Fibroblast of villous mesenchyme (primary cell): ENCODE results near the gene ADGB. TPM values are rescaled to one million over a fixed set of nuclear protein-coding genes. Genes with fewer than 3 reads are reported as not detected.
"Not testable (repeated sequence)": the region's sequence is repeated elsewhere in the genome, so short reads cannot be mapped to it uniquely, and the experiment has no call there.

Experiments used
- DNase-seq: peaks from one replicate; pipeline ENCODE4 v3.0.0-alpha.2; 2010; ENCODE audit warnings: low read depth
- H3K4me3 ChIP-seq: 2 replicates; pipeline ENCODE4 v1.5.1; 2011; ENCODE audit warnings: low read depth, mild to moderate bottlenecking, low read length
- CTCF ChIP-seq: IDR thresholded peaks from 2 replicates; pipeline ENCODE4 v1.5.1; 2012; ENCODE audit warnings: low read depth, mild to moderate bottlenecking, low read length; ENCODE audit not compliant: insufficient read depth
- total RNA-seq: library from RNA; depleted of rRNA; stranded (reverse); fragments of >200 nt; gene quantifications from 2 replicates; pipeline ENCODE4 v1.2.3, GENCODE V29; 2012

The ADGB gene
- total RNA-seq, 1 donor, result not detected

GRCh38 chr6:146840216-146840615, 241.4 kb downstream of the ADGB start:
- TF ChIP-seq CTCF, result no peak
- DNase-seq, result no peak
- no peak overlapping the region for H3K4me3 ChIP-seq

- no peak for DNase-seq
Measured at GRCh38 chr6:146840641-146841040, 241.9 kb downstream of the ADGB start.

GRCh38 chr6:146847426-146847825, 248.7 kb downstream of the ADGB start:
- TF ChIP-seq CTCF, result no peak
- H3K4me3 ChIP-seq, result no peak overlapping the region
- DNase-seq, result peak; percentile 70

More at GRCh38 chr6:146840641-146841040, 241.9 kb downstream of the ADGB start:
- H3K4me3 ChIP-seq, result no peak overlapping the region
- TF ChIP-seq CTCF, result no peak

- no peak overlapping the region for H3K4me3 ChIP-seq
- TF ChIP-seq CTCF, result no peak
- DNase-seq, result peak; percentile 53
Measured at GRCh38 chr6:146850238-146850896, 251.6 kb downstream of the ADGB start.

GRCh38 chr6:146850981-146851380, 252.2 kb downstream of the ADGB start:
- no peak overlapping the region for H3K4me3 ChIP-seq
- no peak for DNase-seq
- TF ChIP-seq CTCF, result no peak

GRCh38 chr6:146851837-146852236, 253.1 kb downstream of the ADGB start:
- peak; percentile 85 for DNase-seq
- no peak for TF ChIP-seq CTCF
- no peak overlapping the region for H3K4me3 ChIP-seq

GRCh38 chr6:146854521-146855255, 255.9 kb downstream of the ADGB start:
- DNase-seq, H3K4me3 ChIP-seq: not testable (repeated sequence)
